HepG2 (cell line): Measurements from ENCODE around the gene COX6B1. TPM values are rescaled to one million over a fixed set of nuclear protein-coding genes. Genes with fewer than 3 reads are reported as not detected.

ENCODE experiments used
- CREB1 ChIP-seq, 2 experiments: fragments of 450-650 bp in 1 of 2; IDR thresholded peaks; 2 replicates each; pipeline ENCODE4 v1.6.1; 2016 to 2017; ENCODE audit warnings: control low read depth in 1 of 2, mild to moderate bottlenecking in 1 of 2, missing compliant biosample characterization in 1 of 2, missing genetic modification characterization in 1 of 2
- FOXK1 ChIP-seq: sonication (generic); formaldehyde crosslinking; IDR thresholded peaks from 2 replicates; pipeline ENCODE4 v1.4.0; 2020; ENCODE audit warnings: low read depth, missing genetic modification reagents, borderline replicate concordance
- FOXO1 ChIP-seq: sonication (generic); formaldehyde crosslinking; IDR thresholded peaks from 2 replicates; pipeline ENCODE4 v1.4.0; 2020; ENCODE audit warnings: missing genetic modification reagents
- GATAD1 ChIP-seq: IDR thresholded peaks from 2 replicates; pipeline ENCODE4 v1.6.1; 2016; ENCODE audit warnings: missing genetic modification reagents, missing compliant biosample characterization
- IRF2 ChIP-seq: IDR thresholded peaks from 2 replicates; pipeline ENCODE4 v1.6.1; 2018; ENCODE audit warnings: missing genetic modification reagents, missing compliant biosample characterization
- MTF2 ChIP-seq: sonication (generic); formaldehyde crosslinking; IDR thresholded peaks from 2 replicates; pipeline ENCODE4 v1.5.0; 2020; ENCODE audit warnings: missing genetic modification reagents, borderline replicate concordance
- PHF21A ChIP-seq: sonication (generic); formaldehyde crosslinking; IDR thresholded peaks from 2 replicates; pipeline ENCODE4 v1.5.0; 2020; ENCODE audit warnings: mild to moderate bottlenecking, missing genetic modification reagents
- POGZ ChIP-seq: sonication (generic); formaldehyde crosslinking; IDR thresholded peaks from 2 replicates; pipeline ENCODE4 v1.4.0; 2020; ENCODE audit warnings: mild to moderate bottlenecking, missing genetic modification reagents
- SNAI1 ChIP-seq: sonication (generic); formaldehyde crosslinking; IDR thresholded peaks from 2 replicates; pipeline ENCODE4 v1.5.0; 2020; ENCODE audit warnings: mild to moderate bottlenecking, missing genetic modification reagents, borderline replicate concordance
- ZNF317 ChIP-seq: sonication (generic); formaldehyde crosslinking; IDR thresholded peaks from 2 replicates; pipeline ENCODE4 v1.5.0; 2020; ENCODE audit warnings: mild to moderate bottlenecking, missing genetic modification reagents
- ZNF431 ChIP-seq: sonication (generic); formaldehyde crosslinking; IDR thresholded peaks from 2 replicates; pipeline ENCODE4 v1.9.0; 2022; ENCODE audit warnings: missing genetic modification reagents, low read depth, mild to moderate bottlenecking, borderline replicate concordance
- ZNF441 ChIP-seq: sonication (generic); formaldehyde crosslinking; IDR thresholded peaks from 2 replicates; pipeline ENCODE4 v1.7.0; 2021; ENCODE audit warnings: missing genetic modification reagents, borderline replicate concordance
- ZNF546 ChIP-seq: sonication (generic); formaldehyde crosslinking; conservative IDR thresholded peaks from 2 replicates; pipeline ENCODE4 v1.8.1; 2023; ENCODE audit warnings: mild to moderate bottlenecking, missing genetic modification reagents
- ZNF558 ChIP-seq: sonication (generic); formaldehyde crosslinking; IDR thresholded peaks from 2 replicates; pipeline ENCODE4 v1.9.0; 2022; ENCODE audit warnings: mild to moderate bottlenecking, missing genetic modification reagents, borderline replicate concordance
- polyA plus RNA-seq, 8 experiments: library from polyadenylated mRNA; depleted of rRNA in 3 of 8; stranded (reverse) in 7 of 8; unstranded in 1 of 8; fragments of >200 nt; fragmentation: Illumina TruSeq in 4 of 8; extraction: Trizol in 4 of 8; gene quantifications; 2 replicates each; pipeline versions ENCODE4 v1.2.1 to v1.2.3, GENCODE V29; 2011 to 2016; ENCODE audit warnings: low read depth in 4 of 8, missing spikeins in 1 of 8, mixed read lengths in 1 of 8; ENCODE audit not compliant: insufficient read depth in 1 of 8
- total RNA-seq, 5 experiments: library from RNA; depleted of rRNA; stranded (reverse); fragments of >200 nt; fragmentation: Illumina TruSeq; extraction: Trizol; gene quantifications; 2 replicates each; pipeline ENCODE4 v1.2.3, GENCODE V29; 2016; ENCODE audit warnings: low read depth in 1 of 5
- TF ChIP-seq, protein P1 (sequence below): sonication (generic); formaldehyde crosslinking; IDR thresholded peaks from 2 replicates; pipeline ENCODE4 v1.4.0; 2020; ENCODE audit warnings: mild to moderate bottlenecking, missing genetic modification reagents
- TF ChIP-seq, protein P2 (sequence below): sonication (generic); formaldehyde crosslinking; IDR thresholded peaks from 2 replicates; pipeline ENCODE4 v1.8.0; 2022; ENCODE audit warnings: mild to moderate bottlenecking, missing genetic modification reagents, moderate library complexity
- TF ChIP-seq, protein P3 (sequence below): sonication (generic); formaldehyde crosslinking; IDR thresholded peaks from 2 replicates; pipeline ENCODE4 v1.4.0; 2020; ENCODE audit warnings: missing genetic modification reagents, borderline replicate concordance
- TF ChIP-seq, protein P4 (sequence below): sonication (generic); formaldehyde crosslinking; IDR thresholded peaks from 2 replicates; pipeline ENCODE4 v1.4.0; 2020; ENCODE audit warnings: mild to moderate bottlenecking, missing genetic modification reagents
- TF ChIP-seq, protein P5 (sequence below): IDR thresholded peaks from 2 replicates; pipeline ENCODE4 v1.6.1; 2012; ENCODE audit warnings: inconsistent platforms
- TF ChIP-seq, protein P6 (sequence below): sonication (generic); formaldehyde crosslinking; IDR thresholded peaks from 2 replicates; pipeline ENCODE4 v1.4.0; 2020; ENCODE audit warnings: missing genetic modification reagents, mild to moderate bottlenecking, borderline replicate concordance

The COX6B1 gene
- total and polyA plus RNA-seq, 2 of the 13 experiments (the other 11 are each of a cell fraction or from before 2014, with no cell fraction given) = 481 to 487 TPM

DNA sequence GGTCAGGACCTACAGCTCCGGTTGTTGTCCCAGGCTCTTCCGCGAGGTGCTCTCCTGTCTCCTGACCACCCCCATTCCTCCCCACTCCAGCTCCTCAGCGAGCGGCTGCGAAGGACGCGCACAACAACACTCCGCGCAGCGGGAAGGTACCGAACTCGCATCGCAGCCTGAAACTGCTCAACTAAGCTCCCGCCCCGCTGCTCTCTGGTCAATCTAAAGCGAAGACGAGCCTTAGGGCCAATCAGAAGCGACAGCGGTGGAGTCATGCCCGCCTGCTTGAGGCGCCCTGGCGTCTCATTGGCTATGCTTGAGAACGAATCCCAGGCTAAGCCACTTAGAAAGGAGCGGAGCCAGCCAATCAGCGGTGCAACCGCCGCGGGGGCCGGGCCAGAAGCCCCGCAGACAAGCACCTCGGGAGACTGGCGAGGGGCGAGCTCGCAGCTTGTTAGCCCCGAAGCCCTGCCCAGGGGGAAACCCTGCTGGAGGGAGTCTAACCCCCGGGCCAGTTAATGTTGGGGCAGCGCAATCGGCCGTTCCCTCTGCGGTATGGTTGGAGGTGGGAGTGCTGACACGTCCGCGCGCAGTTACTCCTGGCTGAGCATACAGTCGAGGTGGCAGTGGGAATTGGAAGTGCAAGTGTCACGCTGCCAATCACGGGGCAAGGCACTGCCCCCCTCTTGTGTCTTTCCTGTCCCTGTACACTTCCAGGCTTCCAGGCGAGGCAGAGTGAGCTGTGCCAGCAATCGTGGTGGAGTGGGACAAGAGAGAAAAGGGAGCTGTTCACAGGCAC lies 54.3 kb downstream of the COX6B1 start (continued):
- TF ChIP-seq, protein P1, sequence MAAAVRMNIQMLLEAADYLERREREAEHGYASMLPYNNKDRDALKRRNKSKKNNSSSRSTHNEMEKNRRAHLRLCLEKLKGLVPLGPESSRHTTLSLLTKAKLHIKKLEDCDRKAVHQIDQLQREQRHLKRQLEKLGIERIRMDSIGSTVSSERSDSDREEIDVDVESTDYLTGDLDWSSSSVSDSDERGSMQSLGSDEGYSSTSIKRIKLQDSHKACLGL (CRISPR knock-in tag) = peak; percentile 42; the same call in 1 of the 2 replicates
- TF ChIP-seq, protein P2, sequence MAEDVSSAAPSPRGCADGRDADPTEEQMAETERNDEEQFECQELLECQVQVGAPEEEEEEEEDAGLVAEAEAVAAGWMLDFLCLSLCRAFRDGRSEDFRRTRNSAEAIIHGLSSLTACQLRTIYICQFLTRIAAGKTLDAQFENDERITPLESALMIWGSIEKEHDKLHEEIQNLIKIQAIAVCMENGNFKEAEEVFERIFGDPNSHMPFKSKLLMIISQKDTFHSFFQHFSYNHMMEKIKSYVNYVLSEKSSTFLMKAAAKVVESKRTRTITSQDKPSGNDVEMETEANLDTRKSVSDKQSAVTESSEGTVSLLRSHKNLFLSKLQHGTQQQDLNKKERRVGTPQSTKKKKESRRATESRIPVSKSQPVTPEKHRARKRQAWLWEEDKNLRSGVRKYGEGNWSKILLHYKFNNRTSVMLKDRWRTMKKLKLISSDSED (CRISPR knock-in tag) = no peak
- 0 out of 2 replicates have a peak, but pooled peaks have one; percentile 66 for TF ChIP-seq ZNF431
- TF ChIP-seq POGZ = no peak; the same call in 1 of the 2 replicates
- TF ChIP-seq SNAI1 (CRISPR knock-in tag) = 0 out of 2 replicates have a peak, but pooled peaks have one; percentile 86
- TF ChIP-seq CREB1 (IDR thresholded peaks at IDR 0.05) = peak; percentile 80
- TF ChIP-seq CREB1 (CRISPR knock-in tag; IDR thresholded peaks at IDR 0.05) = peak; percentile 84
- TF ChIP-seq, protein P3, sequence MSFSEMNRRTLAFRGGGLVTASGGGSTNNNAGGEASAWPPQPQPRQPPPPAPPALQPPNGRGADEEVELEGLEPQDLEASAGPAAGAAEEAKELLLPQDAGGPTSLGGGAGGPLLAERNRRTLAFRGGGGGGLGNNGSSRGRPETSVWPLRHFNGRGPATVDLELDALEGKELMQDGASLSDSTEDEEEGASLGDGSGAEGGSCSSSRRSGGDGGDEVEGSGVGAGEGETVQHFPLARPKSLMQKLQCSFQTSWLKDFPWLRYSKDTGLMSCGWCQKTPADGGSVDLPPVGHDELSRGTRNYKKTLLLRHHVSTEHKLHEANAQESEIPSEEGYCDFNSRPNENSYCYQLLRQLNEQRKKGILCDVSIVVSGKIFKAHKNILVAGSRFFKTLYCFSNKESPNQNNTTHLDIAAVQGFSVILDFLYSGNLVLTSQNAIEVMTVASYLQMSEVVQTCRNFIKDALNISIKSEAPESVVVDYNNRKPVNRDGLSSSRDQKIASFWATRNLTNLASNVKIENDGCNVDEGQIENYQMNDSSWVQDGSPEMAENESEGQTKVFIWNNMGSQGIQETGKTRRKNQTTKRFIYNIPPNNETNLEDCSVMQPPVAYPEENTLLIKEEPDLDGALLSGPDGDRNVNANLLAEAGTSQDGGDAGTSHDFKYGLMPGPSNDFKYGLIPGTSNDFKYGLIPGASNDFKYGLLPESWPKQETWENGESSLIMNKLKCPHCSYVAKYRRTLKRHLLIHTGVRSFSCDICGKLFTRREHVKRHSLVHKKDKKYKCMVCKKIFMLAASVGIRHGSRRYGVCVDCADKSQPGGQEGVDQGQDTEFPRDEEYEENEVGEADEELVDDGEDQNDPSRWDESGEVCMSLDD (CRISPR knock-in tag) = no peak
- TF ChIP-seq, protein P4, sequence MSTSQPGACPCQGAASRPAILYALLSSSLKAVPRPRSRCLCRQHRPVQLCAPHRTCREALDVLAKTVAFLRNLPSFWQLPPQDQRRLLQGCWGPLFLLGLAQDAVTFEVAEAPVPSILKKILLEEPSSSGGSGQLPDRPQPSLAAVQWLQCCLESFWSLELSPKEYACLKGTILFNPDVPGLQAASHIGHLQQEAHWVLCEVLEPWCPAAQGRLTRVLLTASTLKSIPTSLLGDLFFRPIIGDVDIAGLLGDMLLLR = peak; percentile 30; the same call in 1 of the 2 replicates
- TF ChIP-seq MTF2 (CRISPR knock-in tag) = peak; percentile 84; the same call in 1 of the 2 replicates
- 0 out of 2 replicates have a peak, but pooled peaks have one; percentile 64 for TF ChIP-seq ZNF558
- peak; percentile 87 for TF ChIP-seq ZNF441 (CRISPR knock-in tag)
- TF ChIP-seq FOXK1 (CRISPR knock-in tag) = 0 out of 2 replicates have a peak, but pooled peaks have one; percentile 14
- 0 out of 2 replicates have a peak, but pooled peaks have one; percentile 14 for TF ChIP-seq FOXO1 (CRISPR knock-in tag)
- TF ChIP-seq GATAD1 (CRISPR knock-in tag) = peak; percentile 37
- TF ChIP-seq, protein P5, sequence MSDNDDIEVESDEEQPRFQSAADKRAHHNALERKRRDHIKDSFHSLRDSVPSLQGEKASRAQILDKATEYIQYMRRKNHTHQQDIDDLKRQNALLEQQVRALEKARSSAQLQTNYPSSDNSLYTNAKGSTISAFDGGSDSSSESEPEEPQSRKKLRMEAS = peak; percentile 70
- peak; percentile 20; the same call in 1 of the 2 replicates for TF ChIP-seq IRF2 (CRISPR knock-in tag)
- TF ChIP-seq ZNF317 (CRISPR knock-in tag) = 0 out of 2 replicates have a peak, but pooled peaks have one; percentile 55
- TF ChIP-seq ZNF546 (CRISPR knock-in tag) = no peak
- peak; percentile 80; the same call in 1 of the 2 replicates for TF ChIP-seq PHF21A (CRISPR knock-in tag)
- TF ChIP-seq, protein P6, sequence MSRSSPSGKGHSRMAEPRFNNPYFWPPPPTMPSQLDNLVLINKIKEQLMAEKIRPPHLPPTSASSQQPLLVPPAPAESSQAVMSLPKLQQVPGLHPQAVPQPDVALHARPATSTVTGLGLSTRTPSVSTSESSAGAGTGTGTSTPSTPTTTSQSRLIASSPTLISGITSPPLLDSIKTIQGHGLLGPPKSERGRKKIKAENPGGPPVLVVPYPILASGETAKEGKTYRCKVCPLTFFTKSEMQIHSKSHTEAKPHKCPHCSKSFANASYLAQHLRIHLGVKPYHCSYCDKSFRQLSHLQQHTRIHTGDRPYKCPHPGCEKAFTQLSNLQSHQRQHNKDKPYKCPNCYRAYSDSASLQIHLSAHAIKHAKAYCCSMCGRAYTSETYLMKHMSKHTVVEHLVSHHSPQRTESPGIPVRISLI = peak; percentile 67
